ENCODE data around the gene DIPK1C. TPM values are rescaled to one million over a fixed set of nuclear protein-coding genes. Genes with fewer than 3 reads are reported as not detected.

Gene DIPK1C
- total and polyA plus RNA-seq, 9 of the 15 experiments (the other 6 are each of a cell fraction or from before 2014, with no cell fraction given), result 0.04 to 0.32 (median 0.15) TPM; not detected in 2

DNA sequence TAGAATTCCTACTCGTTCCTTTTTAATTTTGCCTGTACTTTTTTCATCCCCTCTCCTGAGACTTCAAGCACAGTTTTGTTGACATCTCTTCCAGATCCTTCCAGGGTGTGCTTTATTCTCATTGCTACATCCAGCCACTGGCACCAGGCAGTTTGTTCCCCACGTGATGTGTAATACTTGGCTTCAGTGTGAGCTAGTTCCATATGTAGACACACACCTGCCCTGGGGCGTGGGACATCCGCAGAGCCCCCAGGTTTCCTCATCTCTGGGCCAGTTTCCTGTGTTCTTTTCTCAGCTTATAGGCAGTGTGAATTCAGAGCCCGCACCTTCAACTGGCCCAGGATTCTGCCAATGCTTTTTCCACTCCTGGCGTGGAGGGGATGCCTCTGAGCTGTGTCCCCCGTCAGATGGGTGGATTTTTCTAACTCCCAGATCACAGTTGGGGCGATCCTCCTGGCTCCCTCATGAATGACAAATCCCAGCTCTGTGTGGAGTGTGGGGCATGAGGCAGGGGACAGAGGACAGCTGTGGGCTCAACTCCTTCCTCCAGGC is 46.6 kb downstream of the DIPK1C start:
- no peak overlapping the region for H3K9ac ChIP-seq (ENCODE audit: insufficient read depth in 1 of 2, low read depth in 2 of 2, low read length in 2 of 2)
- no peak overlapping the region for H3K4me2 ChIP-seq (ENCODE audit: insufficient read depth, low read length)
- POLR2A ChIA-PET, result interaction anchor here (1.1 kb wide), 1 partner anchor 22 kb away, joined by 3 read pairs; no protein-coding TSS in a partner anchor
- no peak overlapping the region for H3K4me3 ChIP-seq
- no peak for ATAC-seq
- H3K79me2 ChIP-seq (ENCODE audit: control insufficient read depth, insufficient read depth, low read length), result no peaks in the 10 kb centered on the region
- TF ChIP-seq TOE1 (IDR thresholded peaks at IDR 0.05; ENCODE audit: borderline replicate concordance), result no peak
- no peak for TF ChIP-seq TOE1 (CRISPR knock-in tag; IDR thresholded peaks at IDR 0.05; ENCODE audit: borderline replicate concordance, low read depth)
- no peak for TF ChIP-seq GABPA (tag; conservative IDR thresholded peaks at IDR 0.05; ENCODE audit: low read depth)
- TF ChIP-seq ZNF274 (IDR thresholded peaks at IDR 0.05; ENCODE audit: borderline replicate concordance, low read depth, low read length), result no peak
- no peak for TF ChIP-seq ZNF354B (CRISPR knock-in tag; IDR thresholded peaks at IDR 0.05)
- CTCF ChIA-PET (ENCODE audit: low intra/inter-chr PET ratio), result no interaction called here
- H3K27ac ChIP-seq (ENCODE audit: extremely low read depth, low read depth, low read length), result no peak overlapping the region
- no peaks in the 10 kb centered on the region for H3K4me1 ChIP-seq (replicated peaks in 1 of 2; ENCODE audit: control insufficient read depth in 2 of 2, insufficient read depth in 2 of 2, low read length in 2 of 2)
- H3K9me1 ChIP-seq (ENCODE audit: control insufficient read depth, insufficient read depth, low read length), result no peaks in the 10 kb centered on the region
- 0% methylated on average over 6 of the region's 8 CpGs for WGBS (ENCODE audit: insufficient coverage, low coverage, missing lambda C conversion rate)
- H4K20me1 ChIP-seq (replicated peaks; ENCODE audit: control insufficient read depth, insufficient read depth, low read length), result no peaks in the 10 kb centered on the region
- BruUV-seq (replicated peaks), result no TSS peak
- in situ Hi-C loops (cut with MboI), result no loop called here
- H2AFZ ChIP-seq (ENCODE audit: low read depth, low read length), result no peak overlapping the region
- intact Hi-C loops (cut with micrococcal nuclease), result no loop called here
- no peaks in the 10 kb centered on the region for H3K36me3 ChIP-seq (ENCODE audit: control insufficient read depth, insufficient read depth, low read length)
- no peaks in the 10 kb centered on the region for H3K9me3 ChIP-seq (replicated peaks; ENCODE audit: control insufficient read depth, insufficient read depth, low read depth, low read length)
- peaks cover 14 to 49% of the 10 kb centered on the region in 2 experiments for H3K27me3 ChIP-seq (ENCODE audit: control insufficient read depth in 2 of 2, insufficient read depth in 2 of 2, low read length in 2 of 2)
- no peak for DNase-seq (ENCODE audit: extremely low read depth in 1 of 4, low spot score in 3 of 4)
- no peak for FAIRE-seq

DNA sequence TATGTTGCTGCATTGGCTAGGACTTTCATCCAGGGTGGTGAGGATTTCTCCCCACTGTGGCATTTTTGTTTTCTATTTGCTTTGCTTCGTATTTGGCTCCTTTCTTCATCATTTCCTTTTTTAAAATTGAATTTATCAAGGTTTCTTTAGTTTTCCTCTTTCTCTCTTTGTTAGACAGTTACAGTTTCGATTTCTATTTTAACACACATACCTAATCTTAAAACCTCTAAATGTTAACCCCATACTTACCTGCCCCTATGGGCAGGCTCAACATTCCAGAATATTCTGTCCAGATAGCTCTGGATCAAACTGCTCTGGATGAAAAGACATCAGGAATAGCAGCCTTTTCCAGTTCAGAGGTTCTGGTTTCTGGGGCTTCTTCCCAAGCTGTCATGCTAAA is 49.2 kb downstream of the DIPK1C start:
- no peaks in the 10 kb centered on the region for H3K9me1 ChIP-seq (ENCODE audit: control insufficient read depth, insufficient read depth, low read length)
- H3K27ac ChIP-seq (ENCODE audit: extremely low read depth, low read depth, low read length), result no peak overlapping the region
- H3K9ac ChIP-seq (ENCODE audit: insufficient read depth in 1 of 2, low read depth in 2 of 2, low read length in 2 of 2), result no peak overlapping the region
- no TSS peak for BruUV-seq (replicated peaks)
- intact Hi-C loops (cut with micrococcal nuclease), result no loop called here
- DNase-seq (ENCODE audit: extremely low read depth in 1 of 4, low spot score in 3 of 4) (no peak), ATAC-seq (no peak), FAIRE-seq (no peak)
- no peaks in the 10 kb centered on the region for H3K4me1 ChIP-seq (replicated peaks in 1 of 2; ENCODE audit: control insufficient read depth in 2 of 2, insufficient read depth in 2 of 2, low read length in 2 of 2)
- no peaks in the 10 kb centered on the region for H3K36me3 ChIP-seq (ENCODE audit: control insufficient read depth, insufficient read depth, low read length)
- no peaks in the 10 kb centered on the region for H3K79me2 ChIP-seq (ENCODE audit: control insufficient read depth, insufficient read depth, low read length)
- no peak overlapping the region for H3K4me2 ChIP-seq (ENCODE audit: insufficient read depth, low read length)
- no peak overlapping the region for H3K4me3 ChIP-seq
- in situ Hi-C loops (cut with MboI), result no loop called here
- H4K20me1 ChIP-seq (replicated peaks; ENCODE audit: control insufficient read depth, insufficient read depth, low read length), result no peaks in the 10 kb centered on the region
- 0% methylated on average over 2 of the region's 2 CpGs for WGBS (ENCODE audit: insufficient coverage, low coverage, missing lambda C conversion rate)
- no peak overlapping the region for H2AFZ ChIP-seq (ENCODE audit: low read depth, low read length)
- POLR2A ChIA-PET, result interaction anchor here (0.5 kb wide), 1 partner anchor 716 kb away, joined by 3 read pairs; no protein-coding TSS in a partner anchor
- H3K9me3 ChIP-seq (replicated peaks; ENCODE audit: control insufficient read depth, insufficient read depth, low read depth, low read length), result no peaks in the 10 kb centered on the region
- peaks cover 14 to 31% of the 10 kb centered on the region in 2 experiments for H3K27me3 ChIP-seq (ENCODE audit: control insufficient read depth in 2 of 2, insufficient read depth in 2 of 2, low read length in 2 of 2)
- CTCF ChIA-PET (ENCODE audit: low intra/inter-chr PET ratio), result no interaction called here
- no peak for TF ChIP-seq KLF10 (CRISPR knock-in tag; IDR thresholded peaks at IDR 0.05)
- no peak for TF ChIP-seq ZNF143 (CRISPR knock-in tag; IDR thresholded peaks at IDR 0.05)
- no peak for TF ChIP-seq SIRT6 (IDR thresholded peaks at IDR 0.05; ENCODE audit: low read depth, low read length)
- TF ChIP-seq ZBTB8A (IDR thresholded peaks at IDR 0.05; ENCODE audit: partially characterized antibody), result no peak
- no peak for TF ChIP-seq ZNF431 (CRISPR knock-in tag; IDR thresholded peaks at IDR 0.05)
- TF ChIP-seq, protein P1, sequence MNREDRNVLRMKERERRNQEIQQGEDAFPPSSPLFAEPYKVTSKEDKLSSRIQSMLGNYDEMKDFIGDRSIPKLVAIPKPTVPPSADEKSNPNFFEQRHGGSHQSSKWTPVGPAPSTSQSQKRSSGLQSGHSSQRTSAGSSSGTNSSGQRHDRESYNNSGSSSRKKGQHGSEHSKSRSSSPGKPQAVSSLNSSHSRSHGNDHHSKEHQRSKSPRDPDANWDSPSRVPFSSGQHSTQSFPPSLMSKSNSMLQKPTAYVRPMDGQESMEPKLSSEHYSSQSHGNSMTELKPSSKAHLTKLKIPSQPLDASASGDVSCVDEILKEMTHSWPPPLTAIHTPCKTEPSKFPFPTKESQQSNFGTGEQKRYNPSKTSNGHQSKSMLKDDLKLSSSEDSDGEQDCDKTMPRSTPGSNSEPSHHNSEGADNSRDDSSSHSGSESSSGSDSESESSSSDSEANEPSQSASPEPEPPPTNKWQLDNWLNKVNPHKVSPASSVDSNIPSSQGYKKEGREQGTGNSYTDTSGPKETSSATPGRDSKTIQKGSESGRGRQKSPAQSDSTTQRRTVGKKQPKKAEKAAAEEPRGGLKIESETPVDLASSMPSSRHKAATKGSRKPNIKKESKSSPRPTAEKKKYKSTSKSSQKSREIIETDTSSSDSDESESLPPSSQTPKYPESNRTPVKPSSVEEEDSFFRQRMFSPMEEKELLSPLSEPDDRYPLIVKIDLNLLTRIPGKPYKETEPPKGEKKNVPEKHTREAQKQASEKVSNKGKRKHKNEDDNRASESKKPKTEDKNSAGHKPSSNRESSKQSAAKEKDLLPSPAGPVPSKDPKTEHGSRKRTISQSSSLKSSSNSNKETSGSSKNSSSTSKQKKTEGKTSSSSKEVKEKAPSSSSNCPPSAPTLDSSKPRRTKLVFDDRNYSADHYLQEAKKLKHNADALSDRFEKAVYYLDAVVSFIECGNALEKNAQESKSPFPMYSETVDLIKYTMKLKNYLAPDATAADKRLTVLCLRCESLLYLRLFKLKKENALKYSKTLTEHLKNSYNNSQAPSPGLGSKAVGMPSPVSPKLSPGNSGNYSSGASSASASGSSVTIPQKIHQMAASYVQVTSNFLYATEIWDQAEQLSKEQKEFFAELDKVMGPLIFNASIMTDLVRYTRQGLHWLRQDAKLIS (CRISPR knock-in tag; IDR thresholded peaks at IDR 0.05), result no peak
- no peak for TF ChIP-seq ELF2 (CRISPR knock-in tag; IDR thresholded peaks at IDR 0.05)
- TF ChIP-seq RHOXF2B (CRISPR knock-in tag; conservative IDR thresholded peaks at IDR 0.05), result no peak
